ENCODE data around the gene IDUA.

The IDUA gene

GRCh38 chr4:965048-965765 lies 21.6 kb upstream of the IDUA start:
- Histone ChIP-seq H3K27me3 (ENCODE audit: insufficient read depth, low read length) (peaks cover 26% of the 10 kb centered on the region), H3K4me1 (ENCODE audit: insufficient read depth, low read length) (no peaks in the 10 kb centered on the region), H3K27ac (ENCODE audit: low read length) (no peak overlapping the region), H3K9me3 (ENCODE audit: insufficient read depth, low read depth, low read length) (no peaks in the 10 kb centered on the region), H3K36me3 (ENCODE audit: insufficient read depth, low read depth, low read length) (no peaks in the 10 kb centered on the region), H3K4me3 (ENCODE audit: low read length) (no peak overlapping the region), H3K9ac (ENCODE audit: low read depth, low read length) (no peak overlapping the region)

GRCh38 chr4:965766-966134 lies 21.1 kb upstream of the IDUA start:
- no peaks in the 10 kb centered on the region for H3K9me3 ChIP-seq (ENCODE audit: insufficient read depth, low read depth, low read length)
- H3K27me3 ChIP-seq (ENCODE audit: insufficient read depth, low read length), result peaks cover 31% of the 10 kb centered on the region
- H3K27ac ChIP-seq (ENCODE audit: low read length), result no peak overlapping the region
- H3K4me3 ChIP-seq (ENCODE audit: low read length), result no peak overlapping the region
- H3K4me1 ChIP-seq (ENCODE audit: insufficient read depth, low read length), result no peaks in the 10 kb centered on the region
- no peak overlapping the region for H3K9ac ChIP-seq (ENCODE audit: low read depth, low read length)
- H3K36me3 ChIP-seq (ENCODE audit: insufficient read depth, low read depth, low read length), result no peaks in the 10 kb centered on the region

GRCh38 chr4:966266-967112 lies 20.4 kb upstream of the IDUA start:
- Histone ChIP-seq H3K9ac (ENCODE audit: low read depth, low read length) (no peak overlapping the region), H3K27ac (ENCODE audit: low read length) (no peak overlapping the region), H3K27me3 (ENCODE audit: insufficient read depth, low read length) (peaks cover 39% of the 10 kb centered on the region), H3K4me3 (ENCODE audit: low read length) (no peak overlapping the region), H3K9me3 (ENCODE audit: insufficient read depth, low read depth, low read length) (no peaks in the 10 kb centered on the region), H3K36me3 (ENCODE audit: insufficient read depth, low read depth, low read length) (no peaks in the 10 kb centered on the region), H3K4me1 (ENCODE audit: insufficient read depth, low read length) (no peaks in the 10 kb centered on the region)

- no peak overlapping the region for H3K27ac ChIP-seq (ENCODE audit: low read length)
- peak overlapping the region; percentile 33; the same call in 1 of the 2 replicates for H3K4me3 ChIP-seq (ENCODE audit: low read length)
- H3K9ac ChIP-seq (ENCODE audit: low read depth, low read length), result no peak overlapping the region
- peaks cover 48% of the 10 kb centered on the region for H3K27me3 ChIP-seq (ENCODE audit: insufficient read depth, low read length)
- H3K4me1 ChIP-seq (ENCODE audit: insufficient read depth, low read length), result no peaks in the 10 kb centered on the region
- H3K36me3 ChIP-seq (ENCODE audit: insufficient read depth, low read depth, low read length), result no peaks in the 10 kb centered on the region
- H3K9me3 ChIP-seq (ENCODE audit: insufficient read depth, low read depth, low read length), result no peaks in the 10 kb centered on the region
Observed at GRCh38 chr4:967113-968104, 19.4 kb upstream of the IDUA start.

- H3K36me3 ChIP-seq (ENCODE audit: insufficient read depth, low read depth, low read length), result no peaks in the 10 kb centered on the region
- H3K9ac ChIP-seq (ENCODE audit: low read depth, low read length), result no peak overlapping the region
- no peaks in the 10 kb centered on the region for H3K4me1 ChIP-seq (ENCODE audit: insufficient read depth, low read length)
- no peak overlapping the region for H3K4me3 ChIP-seq (ENCODE audit: low read length)
- no peaks in the 10 kb centered on the region for H3K9me3 ChIP-seq (ENCODE audit: insufficient read depth, low read depth, low read length)
- H3K27me3 ChIP-seq (ENCODE audit: insufficient read depth, low read length), result peaks cover 54% of the 10 kb centered on the region
- no peak overlapping the region for H3K27ac ChIP-seq (ENCODE audit: low read length)
Observed at GRCh38 chr4:968221-968620, 18.6 kb upstream of the IDUA start.

- Histone ChIP-seq H3K4me1 (ENCODE audit: insufficient read depth, low read length) (no peaks in the 10 kb centered on the region), H3K27me3 (ENCODE audit: insufficient read depth, low read length) (peaks cover 54% of the 10 kb centered on the region), H3K9ac (ENCODE audit: low read depth, low read length) (no peak overlapping the region), H3K9me3 (ENCODE audit: insufficient read depth, low read depth, low read length) (no peaks in the 10 kb centered on the region), H3K4me3 (ENCODE audit: low read length) (no peak overlapping the region), H3K36me3 (ENCODE audit: insufficient read depth, low read depth, low read length) (no peaks in the 10 kb centered on the region), H3K27ac (ENCODE audit: low read length) (no peak overlapping the region)
Observed at GRCh38 chr4:968621-969394, 18.0 kb upstream of the IDUA start.

GRCh38 chr4:970046-970745 lies 16.6 kb upstream of the IDUA start:
- Histone ChIP-seq H3K4me1 (ENCODE audit: insufficient read depth, low read length) (no peaks in the 10 kb centered on the region), H3K36me3 (ENCODE audit: insufficient read depth, low read depth, low read length) (no peaks in the 10 kb centered on the region), H3K9ac (ENCODE audit: low read depth, low read length) (no peak overlapping the region), H3K9me3 (ENCODE audit: insufficient read depth, low read depth, low read length) (no peaks in the 10 kb centered on the region), H3K27me3 (ENCODE audit: insufficient read depth, low read length) (peaks cover 67% of the 10 kb centered on the region), H3K27ac (ENCODE audit: low read length) (no peak overlapping the region), H3K4me3 (ENCODE audit: low read length) (no peak overlapping the region)

- Histone ChIP-seq H3K9me3 (ENCODE audit: insufficient read depth, low read depth, low read length) (no peaks in the 10 kb centered on the region), H3K27me3 (ENCODE audit: insufficient read depth, low read length) (peaks cover 67% of the 10 kb centered on the region), H3K4me1 (ENCODE audit: insufficient read depth, low read length) (no peaks in the 10 kb centered on the region), H3K36me3 (ENCODE audit: insufficient read depth, low read depth, low read length) (no peaks in the 10 kb centered on the region), H3K4me3 (ENCODE audit: low read length) (no peak overlapping the region), H3K27ac (ENCODE audit: low read length) (no peak overlapping the region), H3K9ac (ENCODE audit: low read depth, low read length) (no peak overlapping the region)
Observed at GRCh38 chr4:970854-971520, 15.9 kb upstream of the IDUA start.

GRCh38 chr4:971666-972500 lies 15.0 kb upstream of the IDUA start:
- no peak overlapping the region for H3K9ac ChIP-seq (ENCODE audit: low read depth, low read length)
- H3K4me3 ChIP-seq (ENCODE audit: low read length), result no peak overlapping the region; the same call in 1 of the 2 replicates
- no peaks in the 10 kb centered on the region for H3K36me3 ChIP-seq (ENCODE audit: insufficient read depth, low read depth, low read length)
- H3K4me1 ChIP-seq (ENCODE audit: insufficient read depth, low read length), result no peaks in the 10 kb centered on the region
- H3K9me3 ChIP-seq (ENCODE audit: insufficient read depth, low read depth, low read length), result no peaks in the 10 kb centered on the region
- H3K27ac ChIP-seq (ENCODE audit: low read length), result no peak overlapping the region
- peaks cover 67% of the 10 kb centered on the region for H3K27me3 ChIP-seq (ENCODE audit: insufficient read depth, low read length)

All from iPS-20b (cell line).